WTC11 (cell line): ENCODE results near the gene TNFAIP2. TPM values are rescaled to one million over a fixed set of nuclear protein-coding genes. Genes with fewer than 3 reads are reported as not detected.

Experiments used
- ATAC-seq: fragments of 200-7000 bp; cut with Tn5 transposase; 2 replicates; pipeline ENCODE4 v1.10.0; 2021; ENCODE audit warnings: mild to moderate bottlenecking, moderate library complexity
- CTCF ChIA-PET: fragments of 300-600 bp; sonication (Branson Sonifier 250); formaldehyde crosslinking; loops from one replicate; lab custom pipeline; 2021; ENCODE audit warnings: antibody characterized with exemption; lab: Charles Lee
- POLR2A ChIA-PET: fragments of 350-600 bp; sonication (Branson Sonifier 250); formaldehyde crosslinking; loops from one replicate; lab custom pipeline; 2021; ENCODE audit warnings: antibody characterized with exemption; lab: Charles Lee
- DNase-seq: peaks from one replicate; pipeline ENCODE4 v3.0.0; 2021; ENCODE audit warnings: low spot score
- H3K27ac Mint-ChIP-seq: 2 replicates; pipeline ENCODE4 v1.8.0; 2021; ENCODE audit warnings: mixed read lengths
- H3K27me3 Mint-ChIP-seq: 2 replicates; pipeline ENCODE4 v1.8.0; 2021; ENCODE audit warnings: low read depth, mild to moderate bottlenecking, moderate library complexity, mixed read lengths
- H3K36me3 Mint-ChIP-seq: 2 replicates; pipeline ENCODE4 v1.8.0; 2021; ENCODE audit warnings: mixed read lengths
- H3K4me1 Mint-ChIP-seq: 2 replicates; pipeline ENCODE4 v1.8.0; 2022; ENCODE audit warnings: mixed read lengths
- H3K4me3 Mint-ChIP-seq: 2 replicates; pipeline ENCODE4 v1.8.0; 2021; ENCODE audit warnings: mild to moderate bottlenecking, moderate library complexity, mixed read lengths
- H3K9me3 Mint-ChIP-seq: 2 replicates; pipeline ENCODE4 v1.8.0; 2021; ENCODE audit warnings: mixed read lengths
- AFF4 ChIP-seq: sonication (generic); formaldehyde crosslinking; IDR thresholded peaks from 2 replicates; pipeline ENCODE4 v1.8.1; 2023; ENCODE audit warnings: mild to moderate bottlenecking, missing genetic modification reagents, borderline replicate concordance
- AR ChIP-seq: fragments of 250-450 bp; sonication (Bioruptor Pico); IDR thresholded peaks from 2 replicates; pipeline ENCODE4 v1.9.0; 2021; ENCODE audit warnings: mild to moderate bottlenecking
- CBFB ChIP-seq: sonication (generic); formaldehyde crosslinking; IDR thresholded peaks from 2 replicates; pipeline ENCODE4 v1.8.1; 2022; ENCODE audit warnings: mild to moderate bottlenecking, low read depth, missing genetic modification reagents
- CREB1 ChIP-seq: sonication (generic); formaldehyde crosslinking; IDR thresholded peaks from 2 replicates; pipeline ENCODE4 v1.8.0; 2023; ENCODE audit warnings: mild to moderate bottlenecking, missing genetic modification reagents
- CREM ChIP-seq: sonication (generic); formaldehyde crosslinking; IDR thresholded peaks from 2 replicates; pipeline ENCODE4 v1.8.1; 2022; ENCODE audit warnings: mild to moderate bottlenecking, missing genetic modification reagents, moderate library complexity
- E2F1 ChIP-seq: sonication (generic); formaldehyde crosslinking; IDR thresholded peaks from 2 replicates; pipeline ENCODE4 v1.8.0; 2022; ENCODE audit warnings: mild to moderate bottlenecking, missing genetic modification reagents
- ELF4 ChIP-seq: sonication (generic); formaldehyde crosslinking; IDR thresholded peaks from 2 replicates; pipeline ENCODE4 v1.8.1; 2022; ENCODE audit warnings: low read depth, mild to moderate bottlenecking, moderate library complexity, missing genetic modification reagents
- ESRRA ChIP-seq: sonication (generic); formaldehyde crosslinking; IDR thresholded peaks from 2 replicates; pipeline ENCODE4 v1.8.1; 2022; ENCODE audit warnings: mild to moderate bottlenecking, missing genetic modification reagents, borderline replicate concordance
- IRF1 ChIP-seq: sonication (generic); formaldehyde crosslinking; IDR thresholded peaks from 2 replicates; pipeline ENCODE4 v1.8.0; 2023; ENCODE audit warnings: missing genetic modification reagents
- IRF2 ChIP-seq: sonication (generic); formaldehyde crosslinking; IDR thresholded peaks from 2 replicates; pipeline ENCODE4 v1.8.0; 2022; ENCODE audit warnings: low read depth, missing genetic modification reagents, borderline replicate concordance
- JAZF1 ChIP-seq: fragments of 250-450 bp; sonication (Bioruptor Pico); IDR thresholded peaks from 2 replicates; pipeline ENCODE4 v1.9.0; 2021; ENCODE audit warnings: moderate library complexity, mild to moderate bottlenecking, inconsistent platforms
- JUN ChIP-seq: sonication (generic); formaldehyde crosslinking; IDR thresholded peaks from 2 replicates; pipeline ENCODE4 v1.8.0; 2023; ENCODE audit warnings: mild to moderate bottlenecking, missing genetic modification reagents
- MYBL2 ChIP-seq: sonication (generic); formaldehyde crosslinking; IDR thresholded peaks from 2 replicates; pipeline ENCODE4 v1.8.1; 2023; ENCODE audit warnings: mild to moderate bottlenecking, moderate library complexity, missing genetic modification reagents
- NFYB ChIP-seq: sonication (generic); formaldehyde crosslinking; conservative IDR thresholded peaks from 2 replicates; pipeline ENCODE4 v1.8.0; 2022; ENCODE audit warnings: low read depth, missing genetic modification reagents
- NR1H2 ChIP-seq: sonication (generic); formaldehyde crosslinking; IDR thresholded peaks from 2 replicates; pipeline ENCODE4 v1.9.0; 2021; ENCODE audit warnings: mild to moderate bottlenecking, moderate library complexity, missing genetic modification reagents
- OVOL2 ChIP-seq: fragments of 250-450 bp; sonication (Bioruptor Pico); IDR thresholded peaks from 2 replicates; pipeline ENCODE4 v1.9.0; 2021; ENCODE audit warnings: mild to moderate bottlenecking, borderline replicate concordance
- RORB ChIP-seq: fragments of 250-450 bp; sonication (Bioruptor Pico); IDR thresholded peaks from 2 replicates; pipeline ENCODE4 v1.9.0; 2021; ENCODE audit warnings: mild to moderate bottlenecking
- SMAD4 ChIP-seq: sonication (generic); formaldehyde crosslinking; IDR thresholded peaks from 2 replicates; pipeline ENCODE4 v1.8.0; 2022; ENCODE audit warnings: mild to moderate bottlenecking, missing genetic modification reagents
- STAT6 ChIP-seq: sonication (generic); formaldehyde crosslinking; conservative IDR thresholded peaks from 2 replicates; pipeline ENCODE4 v1.8.1; 2023; ENCODE audit warnings: mild to moderate bottlenecking, low read depth, missing genetic modification reagents, moderate library complexity
- ZNF396 ChIP-seq: fragments of 250-450 bp; sonication (Bioruptor Pico); IDR thresholded peaks from 2 replicates; pipeline ENCODE4 v1.8.0; 2021; ENCODE audit warnings: mild to moderate bottlenecking, moderate library complexity, borderline replicate concordance
- ZSCAN18 ChIP-seq: fragments of 250-450 bp; sonication (Bioruptor Pico); IDR thresholded peaks from 2 replicates; pipeline ENCODE4 v2.1.2; 2022; ENCODE audit warnings: mild to moderate bottlenecking, moderate library complexity
- total RNA-seq: library from RNA; stranded (reverse); gene quantifications from 3 replicates; pipeline ENCODE4 v1.2.3, GENCODE V29; 2021

Gene TNFAIP2
- total RNA-seq, 1 experiment from 2014 or later = 24.1 TPM

- POLR2A ChIA-PET = no interaction called here
- Mint-ChIP-seq H3K27me3 (peaks cover 11% of the 10 kb centered on the region), H3K4me3 (no peak within 1 kb of the TSS), H3K4me1 (peaks cover 10% of the 10 kb centered on the region), H3K36me3 (no peaks in the 10 kb centered on the region), H3K9me3 (no peaks in the 10 kb centered on the region), H3K27ac (no peak within 1 kb of the TSS; the same call in 1 of the 2 replicates)
- TF ChIP-seq IRF2 (CRISPR knock-in tag) = no peak
- no peak for TF ChIP-seq ZSCAN18 (CRISPR knock-in tag)
- no peak for TF ChIP-seq SMAD4 (CRISPR knock-in tag)
- no peak for TF ChIP-seq ESRRA
- CTCF ChIA-PET = interaction anchor here (1.0 to 3.9 kb wide), 4 partner anchors 9 to 19 kb away, joined by 3 to 65 read pairs (median 5); partner anchors contain the start of gene LBHD2
- ATAC-seq (no peak), DNase-seq (no peak)
Observed at GRCh38 chr14:103094406-103095209, 28.7 kb upstream of the TNFAIP2 start, which contains the start of gene EXOC3L4. TSS of gene EXOC3L4 (plus strand) at chr14:103094725. CDS start at chr14:103100220, 5,495 bp downstream.

GRCh38 chr14:103095210-103095778 lies 28.0 kb upstream of the TNFAIP2 start:
- Mint-ChIP-seq H3K9me3 (no peaks in the 10 kb centered on the region), H3K4me3 (no peak overlapping the region), H3K36me3 (no peaks in the 10 kb centered on the region), H3K4me1 (peaks cover 14% of the 10 kb centered on the region), H3K27ac (no peak overlapping the region; the same call in 1 of the 2 replicates), H3K27me3 (peaks cover 10% of the 10 kb centered on the region)
- DNase-seq (no peak), ATAC-seq (no peak)
- POLR2A ChIA-PET = no interaction called here
- CTCF ChIA-PET = interaction anchor here (1.3 to 3.9 kb wide), 7 partner anchors 9 to 91 kb away, joined by 3 to 65 read pairs (median 6); no protein-coding TSS in a partner anchor
- TF ChIP-seq AR (CRISPR knock-in tag) = no peak
- no peak for TF ChIP-seq NFYB (CRISPR knock-in tag)
- no peak for TF ChIP-seq NR1H2
- TF ChIP-seq ELF4 (CRISPR knock-in tag) = no peak
- TF ChIP-seq JUN = no peak
- TF ChIP-seq RORB (CRISPR knock-in tag) = no peak
- no peak for TF ChIP-seq MYBL2 (CRISPR knock-in tag)
- TF ChIP-seq IRF1 (CRISPR knock-in tag) = no peak
- TF ChIP-seq CREB1 (CRISPR knock-in tag) = no peak
- no peak for TF ChIP-seq OVOL2 (CRISPR knock-in tag)
- no peak for TF ChIP-seq AFF4 (CRISPR knock-in tag)
- TF ChIP-seq STAT6 (CRISPR knock-in tag) = no peak
- TF ChIP-seq ESRRA = no peak
- no peak for TF ChIP-seq E2F1 (CRISPR knock-in tag)
- no peak for TF ChIP-seq CBFB (CRISPR knock-in tag)
- no peak for TF ChIP-seq JAZF1 (CRISPR knock-in tag)
- TF ChIP-seq CREM (CRISPR knock-in tag) = no peak
- TF ChIP-seq ZNF396 (CRISPR knock-in tag) = no peak
